Nephron progenitor cell (in vitro differentiated cells): ENCODE results near the gene STK39.
"Not testable (repeated sequence)": the region's sequence is repeated elsewhere in the genome, so short reads cannot be mapped to it uniquely, and the experiment has no call there.

Experiments used
- DNase-seq: peaks from one replicate; pipeline ENCODE4 v3.0.0; 2021
- H3K27ac Mint-ChIP-seq: 2 replicates; pipeline ENCODE4 v1.8.0; 2021; ENCODE audit warnings: mild to moderate bottlenecking, moderate library complexity, mixed read lengths
- H3K27me3 Mint-ChIP-seq: 2 replicates; pipeline ENCODE4 v1.8.0; 2021; ENCODE audit warnings: mild to moderate bottlenecking, low read depth, mixed read lengths; ENCODE audit not compliant: poor library complexity
- H3K36me3 Mint-ChIP-seq: 2 replicates; pipeline ENCODE4 v1.8.0; 2021; ENCODE audit warnings: low read depth, mixed read lengths
- H3K4me1 Mint-ChIP-seq: 2 replicates; pipeline ENCODE4 v1.8.0; 2021; ENCODE audit warnings: mixed read lengths
- H3K4me3 Mint-ChIP-seq: 2 replicates; pipeline ENCODE4 v1.8.0; 2021; ENCODE audit warnings: mild to moderate bottlenecking, moderate library complexity, mixed read lengths
- H3K9me3 Mint-ChIP-seq: 2 replicates; pipeline ENCODE4 v1.8.0; 2021; ENCODE audit warnings: mild to moderate bottlenecking, moderate library complexity, mixed read lengths
- CTCF ChIP-seq: fragments of 200-600 bp; sonication (generic); IDR thresholded peaks from 2 replicates; pipeline ENCODE4 v1.5.0; 2021; ENCODE audit warnings: antibody characterized with exemption

Gene STK39

GRCh38 chr2:168130346-168130745 is 117.0 kb downstream of the STK39 start:
- Mint-ChIP-seq H3K27me3 (no peaks in the 10 kb centered on the region), H3K36me3 (peaks cover 40% of the 10 kb centered on the region), H3K4me1 (peaks cover 17% of the 10 kb centered on the region), H3K4me3 (no peak overlapping the region), H3K9me3 (no peaks in the 10 kb centered on the region), H3K27ac (no peak overlapping the region)
- TF ChIP-seq CTCF: no peak
- no peak for DNase-seq

GRCh38 chr2:168127371-168127770 is 120.0 kb downstream of the STK39 start:
- Mint-ChIP-seq H3K4me1 (peaks cover 17% of the 10 kb centered on the region), H3K36me3 (peaks cover 30% of the 10 kb centered on the region), H3K27me3 (no peaks in the 10 kb centered on the region), H3K27ac (no peak overlapping the region), H3K4me3 (no peak overlapping the region), H3K9me3 (no peaks in the 10 kb centered on the region)
- TF ChIP-seq CTCF: no peak
- no peak for DNase-seq

GRCh38 chr2:168122210-168122609 is 125.2 kb downstream of the STK39 start:
- H3K36me3 Mint-ChIP-seq: peaks cover 28% of the 10 kb centered on the region
- H3K9me3 Mint-ChIP-seq, DNase-seq, H3K27me3 Mint-ChIP-seq, H3K4me3 Mint-ChIP-seq, H3K4me1 Mint-ChIP-seq, H3K27ac Mint-ChIP-seq: not testable (repeated sequence)

GRCh38 chr2:168120730-168121129 is 126.7 kb downstream of the STK39 start:
- H3K4me3 Mint-ChIP-seq: no peak overlapping the region
- no peak for TF ChIP-seq CTCF
- no peaks in the 10 kb centered on the region for H3K27me3 Mint-ChIP-seq
- no peak overlapping the region for H3K27ac Mint-ChIP-seq
- peaks cover 17% of the 10 kb centered on the region for H3K36me3 Mint-ChIP-seq
- H3K9me3 Mint-ChIP-seq: no peaks in the 10 kb centered on the region
- peaks cover 1% of the 10 kb centered on the region for H3K4me1 Mint-ChIP-seq
- DNase-seq: no peak

GRCh38 chr2:168120310-168120709 is 127.1 kb downstream of the STK39 start:
- no peaks in the 10 kb centered on the region for H3K9me3 Mint-ChIP-seq
- no peaks in the 10 kb centered on the region for H3K27me3 Mint-ChIP-seq
- no peak for TF ChIP-seq CTCF
- no peak overlapping the region for H3K27ac Mint-ChIP-seq
- no peak for DNase-seq
- H3K4me1 Mint-ChIP-seq: peaks cover 5% of the 10 kb centered on the region
- no peak overlapping the region for H3K4me3 Mint-ChIP-seq
- peaks cover 13% of the 10 kb centered on the region for H3K36me3 Mint-ChIP-seq

GRCh38 chr2:168119515-168120141 is 127.8 kb downstream of the STK39 start:
- no peaks in the 10 kb centered on the region for H3K27me3 Mint-ChIP-seq
- peak; percentile 35 for DNase-seq
- peak; percentile 52 for TF ChIP-seq CTCF
- peaks cover 9% of the 10 kb centered on the region for H3K36me3 Mint-ChIP-seq
- no peak overlapping the region for H3K4me3 Mint-ChIP-seq
- H3K4me1 Mint-ChIP-seq: peaks cover 8% of the 10 kb centered on the region
- no peak overlapping the region for H3K27ac Mint-ChIP-seq
- no peaks in the 10 kb centered on the region for H3K9me3 Mint-ChIP-seq
